DOHH2 (cell line): Measurements from ENCODE around the gene NOP56.

Experiments
- H3F3A ChIP-seq: fragments of 200-600 bp; sonication (generic), shearing (Covaris generic); 2 replicates; pipeline ENCODE4 v1.6.0; 2016; ENCODE audit warnings: antibody characterized with exemption, mild to moderate bottlenecking; ENCODE audit not compliant: control insufficient read depth, insufficient read depth
- H3K27ac ChIP-seq: fragments of 200-600 bp; sonication (generic); 2 replicates; pipeline ENCODE4 v1.5.1; 2014; ENCODE audit warnings: low read depth, mild to moderate bottlenecking, low read length, moderate library complexity
- H3K27me3 ChIP-seq: fragments of 200-600 bp; sonication (generic); 2 replicates; pipeline ENCODE4 v1.6.1; 2014; ENCODE audit warnings: mild to moderate bottlenecking, low read length, mixed read lengths; ENCODE audit not compliant: control insufficient read depth
- H3K36me3 ChIP-seq: fragments of 200-600 bp; sonication (generic); 2 replicates; pipeline ENCODE4 v1.6.1; 2014; ENCODE audit warnings: mild to moderate bottlenecking, low read length, moderate library complexity, mixed read lengths; ENCODE audit not compliant: control insufficient read depth
- H3K4me1 ChIP-seq: fragments of 200-600 bp; sonication (generic); 2 replicates; pipeline ENCODE4 v1.6.1; 2014; ENCODE audit warnings: mild to moderate bottlenecking, low read length, mixed read lengths; ENCODE audit not compliant: control insufficient read depth
- H3K4me2 ChIP-seq: fragments of 200-600 bp; sonication (generic); 2 replicates; pipeline ENCODE4 v1.6.0; 2014; ENCODE audit warnings: mild to moderate bottlenecking, low read length, moderate library complexity
- H3K4me3 ChIP-seq: fragments of 200-600 bp; sonication (generic); 2 replicates; pipeline ENCODE4 v1.5.1; 2014; ENCODE audit warnings: mild to moderate bottlenecking, low read length, mixed read lengths
- H3K79me2 ChIP-seq: fragments of 200-600 bp; sonication (generic); 2 replicates; pipeline ENCODE4 v1.6.1; 2014; ENCODE audit warnings: mild to moderate bottlenecking, low read length, mixed read lengths; ENCODE audit not compliant: control insufficient read depth
- H3K9me2 ChIP-seq: fragments of 200-600 bp; sonication (generic); replicated peaks from 2 replicates; pipeline ENCODE4 v1.6.1; 2014; ENCODE audit warnings: mild to moderate bottlenecking, low read length, mixed read lengths; ENCODE audit not compliant: control insufficient read depth
- H3K9me3 ChIP-seq: fragments of 200-600 bp; sonication (generic); 2 replicates; pipeline ENCODE4 v1.6.1; 2014; ENCODE audit warnings: antibody characterized with exemption, low read length, mixed read lengths; ENCODE audit not compliant: control insufficient read depth, insufficient read depth
- H4K20me1 ChIP-seq: fragments of 200-600 bp; sonication (generic); 2 replicates; pipeline ENCODE4 v1.6.0; 2014; ENCODE audit warnings: low read depth, mild to moderate bottlenecking, antibody characterized with exemption, low read length, moderate library complexity; ENCODE audit not compliant: control insufficient read depth, insufficient read depth
- EZH2phosphoT487 ChIP-seq: fragments of 200-600 bp; sonication (generic); IDR thresholded peaks from 2 replicates; pipeline ENCODE4 v1.6.1; 2017; ENCODE audit warnings: borderline replicate concordance, mild to moderate bottlenecking, antibody characterized with exemption, low read length, moderate library complexity, mixed read lengths
- TF ChIP-seq, protein P1 (sequence below): fragments of 200-600 bp; sonication (generic); IDR thresholded peaks from one replicate; pipeline ENCODE4 v1.5.1; 2014; ENCODE audit warnings: antibody characterized with exemption, mild to moderate bottlenecking, low read depth, low read length; ENCODE audit not compliant: poor library complexity, severe bottlenecking

Gene NOP56

DNA sequence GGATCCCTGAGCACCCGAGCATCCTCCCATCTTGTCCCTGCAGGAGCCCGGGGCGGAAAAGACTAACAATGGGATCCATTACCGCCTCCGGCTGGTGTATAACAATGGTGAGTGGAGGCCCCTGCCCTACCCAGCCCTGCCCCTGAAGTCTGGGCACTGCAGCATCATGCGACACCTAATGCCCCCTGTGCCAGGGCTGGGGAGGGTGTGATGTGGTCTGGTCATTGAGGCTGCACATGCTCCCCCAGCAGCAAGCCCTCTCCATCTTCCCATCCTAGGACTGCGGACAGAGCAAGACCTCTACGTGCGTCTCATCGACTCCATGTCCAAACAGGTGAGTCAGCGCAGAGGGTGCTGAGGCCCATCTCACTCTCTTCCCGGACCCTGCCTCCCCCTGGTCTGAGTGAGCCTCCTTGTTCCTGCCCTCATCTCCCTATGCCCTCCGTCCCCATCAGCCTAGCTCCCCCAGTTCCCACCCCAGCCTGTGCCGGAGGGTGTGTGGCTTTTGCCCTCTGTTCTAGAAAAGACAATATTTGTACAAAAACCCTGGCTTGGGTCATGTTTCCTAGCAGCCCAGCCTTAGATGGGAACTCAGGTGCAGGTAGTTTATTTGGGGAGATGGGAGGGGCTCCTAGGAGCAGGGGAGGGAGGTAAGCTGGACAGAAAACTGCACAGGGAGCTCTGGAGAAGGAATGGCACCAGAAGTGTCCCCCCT lies 53.7 kb downstream of the NOP56 start:
- peaks cover 25% of the 10 kb centered on the region for H3K27me3 ChIP-seq
- H4K20me1 ChIP-seq: no peaks in the 10 kb centered on the region
- H3K9me3 ChIP-seq: no peaks in the 10 kb centered on the region
- H3K9me2 ChIP-seq: no peaks in the 10 kb centered on the region
- no peaks in the 10 kb centered on the region for H3K79me2 ChIP-seq
- no peaks in the 10 kb centered on the region for H3K36me3 ChIP-seq
- no peaks in the 10 kb centered on the region for H3F3A ChIP-seq
- TF ChIP-seq, protein P1, sequence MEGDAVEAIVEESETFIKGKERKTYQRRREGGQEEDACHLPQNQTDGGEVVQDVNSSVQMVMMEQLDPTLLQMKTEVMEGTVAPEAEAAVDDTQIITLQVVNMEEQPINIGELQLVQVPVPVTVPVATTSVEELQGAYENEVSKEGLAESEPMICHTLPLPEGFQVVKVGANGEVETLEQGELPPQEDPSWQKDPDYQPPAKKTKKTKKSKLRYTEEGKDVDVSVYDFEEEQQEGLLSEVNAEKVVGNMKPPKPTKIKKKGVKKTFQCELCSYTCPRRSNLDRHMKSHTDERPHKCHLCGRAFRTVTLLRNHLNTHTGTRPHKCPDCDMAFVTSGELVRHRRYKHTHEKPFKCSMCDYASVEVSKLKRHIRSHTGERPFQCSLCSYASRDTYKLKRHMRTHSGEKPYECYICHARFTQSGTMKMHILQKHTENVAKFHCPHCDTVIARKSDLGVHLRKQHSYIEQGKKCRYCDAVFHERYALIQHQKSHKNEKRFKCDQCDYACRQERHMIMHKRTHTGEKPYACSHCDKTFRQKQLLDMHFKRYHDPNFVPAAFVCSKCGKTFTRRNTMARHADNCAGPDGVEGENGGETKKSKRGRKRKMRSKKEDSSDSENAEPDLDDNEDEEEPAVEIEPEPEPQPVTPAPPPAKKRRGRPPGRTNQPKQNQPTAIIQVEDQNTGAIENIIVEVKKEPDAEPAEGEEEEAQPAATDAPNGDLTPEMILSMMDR: no peak
- TF ChIP-seq EZH2phosphoT487: no peak
- H3K27ac ChIP-seq: no peak overlapping the region
- H3K4me3 ChIP-seq: no peak overlapping the region
- no peaks in the 10 kb centered on the region for H3K4me1 ChIP-seq
- no peak overlapping the region for H3K4me2 ChIP-seq

DNA sequence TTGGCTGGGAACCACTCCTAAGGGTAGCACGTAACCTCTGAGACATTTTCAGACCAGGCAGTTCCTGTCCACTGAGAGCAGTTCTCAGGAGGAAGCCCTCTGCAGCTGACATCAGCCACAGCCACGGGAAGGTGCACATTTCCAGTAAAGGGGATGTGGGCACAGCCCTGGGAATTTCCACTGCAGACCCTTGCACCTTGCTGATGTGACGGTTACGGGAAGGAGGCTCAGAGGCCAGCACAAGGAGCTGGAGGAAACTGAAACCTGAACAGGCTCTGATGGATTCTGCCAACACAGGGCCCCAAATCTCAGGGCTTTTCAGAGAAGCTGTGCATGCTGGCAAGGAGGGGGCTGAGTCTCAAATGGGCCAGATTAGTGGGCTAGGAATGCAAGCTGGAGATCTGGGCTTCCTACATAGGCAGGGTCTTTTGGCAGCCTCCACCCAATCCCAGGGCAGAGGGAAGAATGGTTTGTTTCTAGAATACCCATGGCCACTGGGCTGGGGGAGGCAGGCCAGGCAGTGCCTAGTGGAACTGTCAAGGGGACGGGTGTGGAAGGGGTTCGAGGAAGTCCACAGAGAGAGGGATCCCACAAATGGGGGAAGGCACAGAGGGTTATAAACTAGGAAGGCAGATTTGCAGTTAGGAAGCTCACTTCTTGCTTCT lies 54.4 kb downstream of the NOP56 start:
- no peaks in the 10 kb centered on the region for H3K36me3 ChIP-seq
- H3K9me2 ChIP-seq: no peaks in the 10 kb centered on the region
- H3K27me3 ChIP-seq: peaks cover 32% of the 10 kb centered on the region
- H3K27ac ChIP-seq: no peak overlapping the region
- no peak overlapping the region for H3K4me2 ChIP-seq
- H4K20me1 ChIP-seq: no peaks in the 10 kb centered on the region
- no peaks in the 10 kb centered on the region for H3K79me2 ChIP-seq
- TF ChIP-seq, protein P1: no peak
- no peak for TF ChIP-seq EZH2phosphoT487
- no peak overlapping the region for H3K4me3 ChIP-seq
- no peaks in the 10 kb centered on the region for H3K4me1 ChIP-seq
- H3K9me3 ChIP-seq: no peaks in the 10 kb centered on the region
- no peaks in the 10 kb centered on the region for H3F3A ChIP-seq

DNA sequence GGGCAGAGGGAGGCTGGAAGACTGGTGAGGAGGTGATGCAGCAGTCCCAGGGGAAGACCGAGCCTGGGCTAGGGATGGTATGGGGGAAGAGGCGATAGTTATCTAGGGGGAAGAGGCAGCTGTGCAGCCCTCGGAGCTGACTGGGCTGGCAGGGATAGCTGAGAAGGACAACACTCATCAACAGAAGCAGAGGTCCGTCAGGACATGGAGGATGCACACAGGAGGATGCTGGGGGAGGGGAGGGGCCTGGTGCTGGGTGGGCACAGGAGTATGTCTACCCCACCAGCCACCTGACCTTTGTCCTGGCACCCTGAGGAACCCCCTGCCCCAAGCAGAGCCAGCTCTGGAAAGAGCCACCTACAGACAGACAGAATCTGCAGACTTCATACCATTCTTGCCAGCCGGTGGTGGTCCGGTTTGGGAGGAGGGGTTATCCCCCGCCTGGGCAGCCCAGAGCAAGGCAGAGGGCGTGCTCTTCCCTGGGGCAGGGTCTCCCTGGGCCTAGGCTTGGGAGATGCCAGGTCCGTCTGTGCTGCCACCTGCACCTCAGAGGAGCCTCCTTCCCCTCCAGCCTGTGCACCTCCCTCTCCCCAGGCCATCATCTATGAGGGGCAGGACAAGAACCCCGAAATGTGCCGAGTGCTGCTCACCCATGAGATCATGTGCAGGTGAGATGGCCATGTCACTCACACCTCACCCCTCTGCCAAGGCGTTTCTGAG lies 55.1 kb downstream of the NOP56 start:
- Histone ChIP-seq H3K36me3 (no peaks in the 10 kb centered on the region), H3K27me3 (peaks cover 39% of the 10 kb centered on the region), H3K79me2 (no peaks in the 10 kb centered on the region), H3K9me3 (no peaks in the 10 kb centered on the region), H3K27ac (no peak overlapping the region), H3F3A (no peaks in the 10 kb centered on the region), H3K4me3 (no peak overlapping the region), H3K4me2 (no peak overlapping the region), H4K20me1 (no peaks in the 10 kb centered on the region), H3K4me1 (no peaks in the 10 kb centered on the region), H3K9me2 (no peaks in the 10 kb centered on the region)
- TF ChIP-seq, protein P1: no peak
- no peak for TF ChIP-seq EZH2phosphoT487
